SIG-M5 treated with dmso at 0.1 percent for 504 hours (cell line): Measurements from ENCODE around the gene SPI1.
"Not testable (repeated sequence)": the region's sequence is repeated elsewhere in the genome, so short reads cannot be mapped to it uniquely, and the experiment has no call there.

Experiments
- DNase-seq: peaks from one replicate; lab custom pipeline; 2025; ENCODE audit not compliant: unreplicated experiment; lab: John Stamatoyannopoulos, UW

SPI1 gene

GRCh38 chr11:47328449-47329390, 49.6 kb downstream of the SPI1 start:
- DNase-seq: no peak

GRCh38 chr11:47327949-47328348, 50.4 kb downstream of the SPI1 start:
- no peak for DNase-seq

GRCh38 chr11:47327025-47327424, 51.3 kb downstream of the SPI1 start:
- no peak for DNase-seq

GRCh38 chr11:47326198-47326597, 52.1 kb downstream of the SPI1 start:
- no peak for DNase-seq

- DNase-seq: no peak
Measured at GRCh38 chr11:47325271-47326041, 52.9 kb downstream of the SPI1 start.

- no peak for DNase-seq
Measured at GRCh38 chr11:47324520-47324919, 53.8 kb downstream of the SPI1 start.

- no peak for DNase-seq
Measured at GRCh38 chr11:47318166-47318565, 60.2 kb downstream of the SPI1 start.

GRCh38 chr11:47317064-47317828, 61.1 kb downstream of the SPI1 start:
- DNase-seq: no peak

- DNase-seq: not testable (repeated sequence)
Measured at GRCh38 chr11:47316501-47316900, 61.8 kb downstream of the SPI1 start.

GRCh38 chr11:47314992-47315391, 63.4 kb downstream of the SPI1 start:
- no peak for DNase-seq

- DNase-seq: no peak
Measured at GRCh38 chr11:47308050-47308823, 70.1 kb downstream of the SPI1 start.

- DNase-seq: no peak
Measured at GRCh38 chr11:47306484-47306844, 71.9 kb downstream of the SPI1 start.

GRCh38 chr11:47305734-47306483, 72.4 kb downstream of the SPI1 start:
- no peak for DNase-seq
